WTC11 (cell line): ENCODE results near the gene GALNT13. TPM values are rescaled to one million over a fixed set of nuclear protein-coding genes. Genes with fewer than 3 reads are reported as not detected.

Source experiments
- ATAC-seq: fragments of 200-7000 bp; cut with Tn5 transposase; 2 replicates; pipeline ENCODE4 v1.10.0; 2021; ENCODE audit warnings: mild to moderate bottlenecking, moderate library complexity
- CTCF ChIA-PET: fragments of 300-600 bp; sonication (Branson Sonifier 250); formaldehyde crosslinking; loops from one replicate; lab custom pipeline; 2021; ENCODE audit warnings: antibody characterized with exemption; lab: Charles Lee
- POLR2A ChIA-PET: fragments of 350-600 bp; sonication (Branson Sonifier 250); formaldehyde crosslinking; loops from one replicate; lab custom pipeline; 2021; ENCODE audit warnings: antibody characterized with exemption; lab: Charles Lee
- DNase-seq: peaks from one replicate; pipeline ENCODE4 v3.0.0; 2021; ENCODE audit warnings: low spot score
- H3K27ac Mint-ChIP-seq: 2 replicates; pipeline ENCODE4 v1.8.0; 2021; ENCODE audit warnings: mixed read lengths
- H3K27me3 Mint-ChIP-seq: 2 replicates; pipeline ENCODE4 v1.8.0; 2021; ENCODE audit warnings: low read depth, mild to moderate bottlenecking, moderate library complexity, mixed read lengths
- H3K36me3 Mint-ChIP-seq: 2 replicates; pipeline ENCODE4 v1.8.0; 2021; ENCODE audit warnings: mixed read lengths
- H3K4me1 Mint-ChIP-seq: 2 replicates; pipeline ENCODE4 v1.8.0; 2022; ENCODE audit warnings: mixed read lengths
- H3K4me3 Mint-ChIP-seq: 2 replicates; pipeline ENCODE4 v1.8.0; 2021; ENCODE audit warnings: mild to moderate bottlenecking, moderate library complexity, mixed read lengths
- H3K9me3 Mint-ChIP-seq: 2 replicates; pipeline ENCODE4 v1.8.0; 2021; ENCODE audit warnings: mixed read lengths
- ARID4B ChIP-seq: sonication (generic); formaldehyde crosslinking; IDR thresholded peaks from 2 replicates; pipeline ENCODE4 v1.8.0; 2023; ENCODE audit warnings: missing genetic modification reagents, mild to moderate bottlenecking, borderline replicate concordance
- ATF3 ChIP-seq: sonication (generic); formaldehyde crosslinking; conservative IDR thresholded peaks from 2 replicates; pipeline ENCODE4 v1.8.1; 2022; ENCODE audit warnings: mild to moderate bottlenecking, missing genetic modification reagents
- CDX4 ChIP-seq: fragments of 250-450 bp; sonication (Bioruptor Pico); IDR thresholded peaks from 2 replicates; pipeline ENCODE4 v1.9.0; 2021; ENCODE audit warnings: moderate library complexity, mild to moderate bottlenecking, inconsistent platforms, borderline replicate concordance
- CTCF ChIP-seq: fragments of 200-600 bp; IDR thresholded peaks from 2 replicates; pipeline ENCODE4 v1.8.0; 2022; ENCODE audit warnings: antibody characterized with exemption
- ERG ChIP-seq: fragments of 250-450 bp; sonication (Bioruptor Pico); IDR thresholded peaks from 2 replicates; pipeline ENCODE4 v1.8.0; 2021; ENCODE audit warnings: mild to moderate bottlenecking
- ESRRA ChIP-seq: sonication (generic); formaldehyde crosslinking; IDR thresholded peaks from 2 replicates; pipeline ENCODE4 v1.8.1; 2022; ENCODE audit warnings: mild to moderate bottlenecking, missing genetic modification reagents, borderline replicate concordance
- ETV6 ChIP-seq: sonication (generic); formaldehyde crosslinking; IDR thresholded peaks from 2 replicates; pipeline ENCODE4 v1.8.1; 2022; ENCODE audit warnings: mild to moderate bottlenecking, missing genetic modification reagents
- IRF1 ChIP-seq: sonication (generic); formaldehyde crosslinking; IDR thresholded peaks from 2 replicates; pipeline ENCODE4 v1.8.0; 2023; ENCODE audit warnings: missing genetic modification reagents
- JUN ChIP-seq: sonication (generic); formaldehyde crosslinking; IDR thresholded peaks from 2 replicates; pipeline ENCODE4 v1.8.0; 2023; ENCODE audit warnings: mild to moderate bottlenecking, missing genetic modification reagents
- NFE2L1 ChIP-seq: sonication (generic); formaldehyde crosslinking; IDR thresholded peaks from 2 replicates; pipeline ENCODE4 v1.8.1; 2023; ENCODE audit warnings: missing genetic modification reagents
- SMAD3 ChIP-seq: sonication (generic); formaldehyde crosslinking; IDR thresholded peaks from 2 replicates; pipeline ENCODE4 v1.8.0; 2022; ENCODE audit warnings: missing genetic modification reagents, mild to moderate bottlenecking, borderline replicate concordance
- SP1 ChIP-seq: sonication (generic); formaldehyde crosslinking; conservative IDR thresholded peaks from 2 replicates; pipeline ENCODE4 v1.8.1; 2022; ENCODE audit warnings: missing genetic modification reagents
- TEAD4 ChIP-seq: sonication (generic); formaldehyde crosslinking; IDR thresholded peaks from 2 replicates; pipeline ENCODE4 v1.8.0; 2022; ENCODE audit warnings: mild to moderate bottlenecking, missing genetic modification reagents
- TP53 ChIP-seq: sonication (generic); formaldehyde crosslinking; IDR thresholded peaks from 2 replicates; pipeline ENCODE4 v1.8.1; 2023; ENCODE audit warnings: mild to moderate bottlenecking, missing genetic modification reagents
- ZNF121 ChIP-seq: sonication (generic); formaldehyde crosslinking; IDR thresholded peaks from 2 replicates; pipeline ENCODE4 v1.8.0; 2023; ENCODE audit warnings: missing genetic modification reagents
- ZNF263 ChIP-seq: sonication (generic); formaldehyde crosslinking; IDR thresholded peaks from 2 replicates; pipeline ENCODE4 v1.8.1; 2022; ENCODE audit warnings: low read depth, mild to moderate bottlenecking, moderate library complexity, missing genetic modification reagents
- ZNF281 ChIP-seq: sonication (generic); formaldehyde crosslinking; IDR thresholded peaks from 2 replicates; pipeline ENCODE4 v1.8.0; 2023; ENCODE audit warnings: mild to moderate bottlenecking, missing genetic modification reagents
- ZNF396 ChIP-seq: fragments of 250-450 bp; sonication (Bioruptor Pico); IDR thresholded peaks from 2 replicates; pipeline ENCODE4 v1.8.0; 2021; ENCODE audit warnings: mild to moderate bottlenecking, moderate library complexity, borderline replicate concordance
- ZNF512 ChIP-seq: sonication (generic); formaldehyde crosslinking; IDR thresholded peaks from 2 replicates; pipeline ENCODE4 v1.8.1; 2022; ENCODE audit warnings: missing genetic modification reagents, borderline replicate concordance
- ZNF671 ChIP-seq: fragments of 250-450 bp; sonication (Bioruptor Pico); IDR thresholded peaks from 2 replicates; pipeline ENCODE4 v1.8.0; 2021; ENCODE audit warnings: mild to moderate bottlenecking
- total RNA-seq: library from RNA; stranded (reverse); gene quantifications from 3 replicates; pipeline ENCODE4 v1.2.3, GENCODE V29; 2021

Gene GALNT13
- total RNA-seq, 1 experiment from 2014 or later = 9.9 TPM

- Mint-ChIP-seq H3K4me3 (no peak overlapping the region), H3K27ac (no peak overlapping the region), H3K9me3 (no peaks in the 10 kb centered on the region), H3K27me3 (no peaks in the 10 kb centered on the region), H3K36me3 (no peaks in the 10 kb centered on the region), H3K4me1 (no peaks in the 10 kb centered on the region)
- no peak for TF ChIP-seq ZNF281
- no peak for TF ChIP-seq SP1 (CRISPR knock-in tag)
- no peak for TF ChIP-seq TP53 (CRISPR knock-in tag)
- no peak for TF ChIP-seq SMAD3 (CRISPR knock-in tag)
- TF ChIP-seq IRF1 (CRISPR knock-in tag) = no peak
- TF ChIP-seq ZNF512 (CRISPR knock-in tag) = no peak
- no peak for TF ChIP-seq CDX4 (CRISPR knock-in tag)
- no peak for TF ChIP-seq ZNF671 (CRISPR knock-in tag)
- no peak for TF ChIP-seq ATF3 (CRISPR knock-in tag)
- no peak for TF ChIP-seq NFE2L1
- TF ChIP-seq JUN (CRISPR knock-in tag) = no peak
- no peak for TF ChIP-seq ESRRA (CRISPR knock-in tag)
- no peak for TF ChIP-seq ETV6 (CRISPR knock-in tag)
- no peak for TF ChIP-seq ZNF396 (CRISPR knock-in tag)
- no peak for TF ChIP-seq TEAD4 (CRISPR knock-in tag)
- no peak for TF ChIP-seq ERG (CRISPR knock-in tag)
- TF ChIP-seq ZNF121 (CRISPR knock-in tag) = no peak
- ATAC-seq (peak; percentile 56), DNase-seq (no peak)
- ChIA-PET CTCF (interaction anchor here (0.6 kb wide), 1 partner anchor 1227 kb away, joined by 3 read pairs; no protein-coding TSS in a partner anchor), POLR2A (no interaction called here)
Observed at GRCh38 chr2:154097833-154098398, 226.2 kb downstream of the GALNT13 start.

GRCh38 chr2:154120706-154121105 lies 249.0 kb downstream of the GALNT13 start:
- ATAC-seq (no peak), DNase-seq (no peak)
- no peaks in the 10 kb centered on the region for H3K27me3 Mint-ChIP-seq
- ChIA-PET POLR2A (no interaction called here), CTCF (no interaction called here)
- H3K27ac Mint-ChIP-seq = no peak overlapping the region
- H3K4me1 Mint-ChIP-seq = 0 out of 2 replicates have a peak, but pooled peaks cover 3% of the 10 kb centered on the region
- peaks cover 8% of the 10 kb centered on the region for H3K36me3 Mint-ChIP-seq
- no peak overlapping the region for H3K4me3 Mint-ChIP-seq
- peaks cover 34% of the 10 kb centered on the region for H3K9me3 Mint-ChIP-seq
- TF ChIP-seq CTCF = no peak
- TF ChIP-seq ZNF263 (CRISPR knock-in tag) = no peak
- no peak for TF ChIP-seq ARID4B (CRISPR knock-in tag)
- no peak for TF ChIP-seq ATF3 (CRISPR knock-in tag)
